OCI-LY3 (cell line): ENCODE results near the gene TRIM46.
"Not testable (repeated sequence)": the region's sequence is repeated elsewhere in the genome, so short reads cannot be mapped to it uniquely, and the experiment has no call there.

Source experiments
- H2AFZ ChIP-seq: fragments of 200-600, 300-600 bp; shearing (Covaris generic); 2 replicates; pipeline ENCODE4 v1.6.0; 2014; ENCODE audit warnings: antibody characterized with exemption, low read depth, low read length
- H3K27ac ChIP-seq: fragments of 200-600, 300-600 bp; sonication (generic); 2 replicates; pipeline ENCODE4 v1.5.1; 2014; ENCODE audit warnings: mild to moderate bottlenecking, low read length, moderate library complexity, mixed read lengths
- H3K27me3 ChIP-seq: fragments of 200-600, 300-600 bp; sonication (generic); 2 replicates; pipeline ENCODE4 v1.6.1; 2014; ENCODE audit warnings: low read depth, low read length, mixed read lengths
- H3K36me3 ChIP-seq: fragments of 200-600, 300-600 bp; sonication (generic); replicated peaks from 2 replicates; pipeline ENCODE3; 2014; ENCODE audit warnings: low read depth, low read length, mixed read lengths
- H3K4me1 ChIP-seq: fragments of 300-600, 200-600 bp; sonication (generic); 2 replicates; pipeline ENCODE4 v1.6.1; 2014; ENCODE audit warnings: low read length, mixed read lengths
- H3K4me2 ChIP-seq: fragments of 200-600, 300-600 bp; sonication (generic); 2 replicates; pipeline ENCODE4 v1.6.1; 2014; ENCODE audit warnings: low read length, mixed read lengths
- H3K4me3 ChIP-seq: fragments of 300-600, 200-600 bp; sonication (generic); 2 replicates; pipeline ENCODE4 v1.5.1; 2014; ENCODE audit warnings: antibody characterized with exemption, mild to moderate bottlenecking, low read length, moderate library complexity
- H3K79me2 ChIP-seq: fragments of 300-600, 200-600 bp; shearing (Covaris generic); 2 replicates; pipeline ENCODE4 v1.6.1; 2014; ENCODE audit warnings: mild to moderate bottlenecking, low read length, mixed read lengths
- H3K9ac ChIP-seq: fragments of 300-600, 200-600 bp; shearing (Covaris generic); 2 replicates; pipeline ENCODE4 v1.6.0; 2014; ENCODE audit warnings: mild to moderate bottlenecking, low read length, moderate library complexity
- H3K9me3 ChIP-seq: fragments of 200-600, 300-600 bp; shearing (Covaris generic); 2 replicates; pipeline ENCODE4 v1.6.1; 2014; ENCODE audit warnings: low read length, mixed read lengths; ENCODE audit not compliant: insufficient read depth
- H4K20me1 ChIP-seq: fragments of 200-600, 300-600 bp; sonication (generic); 2 replicates; pipeline ENCODE4 v1.6.1; 2016; ENCODE audit warnings: low read length, mixed read lengths; ENCODE audit not compliant: insufficient read depth
- EZH2phosphoT487 ChIP-seq: fragments of 200-600 bp; shearing (Covaris generic); IDR thresholded peaks from 2 replicates; pipeline ENCODE4 v1.6.1; 2018; ENCODE audit warnings: antibody characterized with exemption, mixed run types, low read depth
- TF ChIP-seq, protein P1 (sequence below): fragments of 200-600, 300-600 bp; sonication (generic); IDR thresholded peaks from 2 replicates; pipeline ENCODE4 v1.5.1; 2014; ENCODE audit warnings: antibody characterized with exemption, low read length, low read depth

Gene TRIM46

GRCh38 chr1:155158991-155159390 is 14.7 kb upstream of the TRIM46 start:
- H3K27ac ChIP-seq = no peak overlapping the region
- H3K36me3 ChIP-seq = no peaks in the 10 kb centered on the region
- H3K9me3 ChIP-seq = no peaks in the 10 kb centered on the region
- TF ChIP-seq, protein P1, sequence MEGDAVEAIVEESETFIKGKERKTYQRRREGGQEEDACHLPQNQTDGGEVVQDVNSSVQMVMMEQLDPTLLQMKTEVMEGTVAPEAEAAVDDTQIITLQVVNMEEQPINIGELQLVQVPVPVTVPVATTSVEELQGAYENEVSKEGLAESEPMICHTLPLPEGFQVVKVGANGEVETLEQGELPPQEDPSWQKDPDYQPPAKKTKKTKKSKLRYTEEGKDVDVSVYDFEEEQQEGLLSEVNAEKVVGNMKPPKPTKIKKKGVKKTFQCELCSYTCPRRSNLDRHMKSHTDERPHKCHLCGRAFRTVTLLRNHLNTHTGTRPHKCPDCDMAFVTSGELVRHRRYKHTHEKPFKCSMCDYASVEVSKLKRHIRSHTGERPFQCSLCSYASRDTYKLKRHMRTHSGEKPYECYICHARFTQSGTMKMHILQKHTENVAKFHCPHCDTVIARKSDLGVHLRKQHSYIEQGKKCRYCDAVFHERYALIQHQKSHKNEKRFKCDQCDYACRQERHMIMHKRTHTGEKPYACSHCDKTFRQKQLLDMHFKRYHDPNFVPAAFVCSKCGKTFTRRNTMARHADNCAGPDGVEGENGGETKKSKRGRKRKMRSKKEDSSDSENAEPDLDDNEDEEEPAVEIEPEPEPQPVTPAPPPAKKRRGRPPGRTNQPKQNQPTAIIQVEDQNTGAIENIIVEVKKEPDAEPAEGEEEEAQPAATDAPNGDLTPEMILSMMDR = no peak
- no peak for TF ChIP-seq EZH2phosphoT487
- no peak overlapping the region for H3K4me3 ChIP-seq
- no peak overlapping the region for H2AFZ ChIP-seq
- H3K9ac ChIP-seq = no peak overlapping the region
- no peaks in the 10 kb centered on the region for H4K20me1 ChIP-seq
- H3K4me2 ChIP-seq = no peak overlapping the region
- H3K4me1 ChIP-seq = no peaks in the 10 kb centered on the region
- H3K27me3 ChIP-seq = no peaks in the 10 kb centered on the region; the same call in 1 of the 2 replicates
- H3K79me2 ChIP-seq = no peaks in the 10 kb centered on the region

DNA sequence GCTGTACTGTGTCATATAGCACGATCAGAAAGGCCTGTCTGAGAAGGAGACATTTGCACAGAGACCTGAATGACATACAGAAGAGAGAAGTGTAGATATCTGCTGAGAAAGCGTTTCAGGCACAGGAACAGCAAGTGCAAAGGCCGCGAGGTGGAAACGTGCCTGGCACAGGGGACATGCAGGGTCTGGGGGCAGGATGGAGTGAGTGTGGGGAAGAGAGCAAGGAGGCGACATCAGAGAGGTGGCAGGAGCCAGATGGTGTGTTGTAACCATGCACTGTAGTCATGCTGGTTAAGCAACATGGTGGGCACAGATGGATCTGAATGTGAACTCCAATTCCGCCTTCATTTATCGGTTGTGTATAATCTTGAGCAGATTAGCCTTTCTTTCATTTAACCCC is 13.5 kb upstream of the TRIM46 start:
- Histone ChIP-seq H3K27me3 (no peaks in the 10 kb centered on the region; the same call in 1 of the 2 replicates), H3K4me1 (no peaks in the 10 kb centered on the region), H3K9me3 (no peaks in the 10 kb centered on the region), H3K27ac (no peak overlapping the region), H4K20me1 (no peaks in the 10 kb centered on the region), H3K4me2 (no peak overlapping the region), H3K9ac (no peak overlapping the region), H2AFZ (no peak overlapping the region), H3K79me2 (no peaks in the 10 kb centered on the region), H3K36me3 (no peaks in the 10 kb centered on the region), H3K4me3 (no peak overlapping the region)
- TF ChIP-seq, protein P1 = no peak
- TF ChIP-seq EZH2phosphoT487 = no peak

GRCh38 chr1:155162631-155163030 is 11.0 kb upstream of the TRIM46 start:
- H4K20me1 ChIP-seq, H2AFZ ChIP-seq, H3K4me2 ChIP-seq, H3K4me1 ChIP-seq, H3K79me2 ChIP-seq, H3K36me3 ChIP-seq, H3K27me3 ChIP-seq, H3K4me3 ChIP-seq, H3K27ac ChIP-seq, H3K9me3 ChIP-seq, H3K9ac ChIP-seq: not testable (repeated sequence)

- H3K4me1 ChIP-seq = peaks cover 10% of the 10 kb centered on the region
- H3K27me3 ChIP-seq, H3K36me3 ChIP-seq, H3K9ac ChIP-seq, H3K4me3 ChIP-seq, H3K9me3 ChIP-seq, H4K20me1 ChIP-seq, H2AFZ ChIP-seq, H3K27ac ChIP-seq, H3K4me2 ChIP-seq, H3K79me2 ChIP-seq: not testable (repeated sequence)
Measured at GRCh38 chr1:155163785-155164184, 9.9 kb upstream of the TRIM46 start.

DNA sequence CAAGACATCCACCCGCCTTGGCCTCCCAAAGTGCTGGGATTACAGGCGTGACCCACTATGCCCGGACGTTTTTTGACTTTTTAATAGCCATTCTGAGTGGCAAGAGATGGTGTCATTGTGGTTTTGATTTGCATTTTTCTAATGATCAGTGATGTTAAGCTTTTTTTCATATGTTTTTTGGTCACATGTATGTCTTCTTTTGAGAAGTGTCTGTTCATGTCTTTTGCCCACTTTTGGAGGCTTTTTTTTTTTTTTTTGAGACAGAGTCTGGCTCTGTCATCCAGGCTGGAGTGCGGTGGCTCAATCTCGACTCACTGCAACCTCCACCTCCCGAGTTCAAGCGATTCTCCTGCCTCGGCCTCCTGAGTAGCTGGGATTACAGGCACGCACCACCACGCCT is 9.0 kb upstream of the TRIM46 start:
- H2AFZ ChIP-seq, H3K79me2 ChIP-seq, H3K4me3 ChIP-seq, H4K20me1 ChIP-seq, H3K27me3 ChIP-seq, H3K9ac ChIP-seq, H3K27ac ChIP-seq, H3K4me2 ChIP-seq, H3K9me3 ChIP-seq: not testable (repeated sequence)
- Histone ChIP-seq H3K4me1 (peaks cover 10% of the 10 kb centered on the region), H3K36me3 (peaks cover 11% of the 10 kb centered on the region)

- peaks cover 15% of the 10 kb centered on the region for H3K36me3 ChIP-seq
- H3K4me3 ChIP-seq = peak overlapping the region; percentile 38; the same call in 1 of the 2 replicates
- H3K9me3 ChIP-seq = no peaks in the 10 kb centered on the region
- no peaks in the 10 kb centered on the region for H3K27me3 ChIP-seq
- H3K9ac ChIP-seq = no peak overlapping the region
- H4K20me1 ChIP-seq = no peaks in the 10 kb centered on the region
- peaks cover 10% of the 10 kb centered on the region for H3K4me1 ChIP-seq
- peak overlapping the region; percentile 95 for H3K4me2 ChIP-seq
- TF ChIP-seq, protein P1 = no peak
- no peak for TF ChIP-seq EZH2phosphoT487
- H3K79me2 ChIP-seq = no peaks in the 10 kb centered on the region
- H2AFZ ChIP-seq = no peak overlapping the region
- H3K27ac ChIP-seq = no peak overlapping the region
Measured at GRCh38 chr1:155166051-155166470, 7.6 kb upstream of the TRIM46 start.
